GM18861 (cell line): ENCODE measurements around the gene KIF3A.

Experiments used
- ATAC-seq: cut with Tn5 transposase; IDR thresholded peaks from one replicate; pipeline ENCODE4 v1.9.1; 2021; ENCODE audit not compliant: unreplicated experiment

Gene KIF3A

DNA sequence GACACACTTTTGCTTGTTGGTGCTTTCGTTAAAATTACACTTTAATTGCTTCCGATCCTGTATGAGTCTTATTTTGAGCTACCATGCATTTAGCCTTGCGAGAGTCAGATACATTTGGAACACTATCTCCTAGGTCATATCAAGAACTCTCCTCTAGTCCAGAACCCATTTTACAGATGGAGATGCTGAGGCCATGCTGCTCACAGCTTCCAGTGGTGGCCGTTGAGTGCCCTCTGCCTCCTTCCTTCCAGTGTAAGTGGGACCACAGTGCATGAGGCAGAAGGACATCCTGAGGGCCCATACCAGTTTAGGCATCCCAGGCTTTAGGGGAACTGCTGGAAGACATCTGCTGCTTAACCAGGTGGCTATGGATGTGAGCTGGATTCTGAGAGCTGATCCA is 16.8 kb upstream of the KIF3A start:
- ATAC-seq: no peak

DNA sequence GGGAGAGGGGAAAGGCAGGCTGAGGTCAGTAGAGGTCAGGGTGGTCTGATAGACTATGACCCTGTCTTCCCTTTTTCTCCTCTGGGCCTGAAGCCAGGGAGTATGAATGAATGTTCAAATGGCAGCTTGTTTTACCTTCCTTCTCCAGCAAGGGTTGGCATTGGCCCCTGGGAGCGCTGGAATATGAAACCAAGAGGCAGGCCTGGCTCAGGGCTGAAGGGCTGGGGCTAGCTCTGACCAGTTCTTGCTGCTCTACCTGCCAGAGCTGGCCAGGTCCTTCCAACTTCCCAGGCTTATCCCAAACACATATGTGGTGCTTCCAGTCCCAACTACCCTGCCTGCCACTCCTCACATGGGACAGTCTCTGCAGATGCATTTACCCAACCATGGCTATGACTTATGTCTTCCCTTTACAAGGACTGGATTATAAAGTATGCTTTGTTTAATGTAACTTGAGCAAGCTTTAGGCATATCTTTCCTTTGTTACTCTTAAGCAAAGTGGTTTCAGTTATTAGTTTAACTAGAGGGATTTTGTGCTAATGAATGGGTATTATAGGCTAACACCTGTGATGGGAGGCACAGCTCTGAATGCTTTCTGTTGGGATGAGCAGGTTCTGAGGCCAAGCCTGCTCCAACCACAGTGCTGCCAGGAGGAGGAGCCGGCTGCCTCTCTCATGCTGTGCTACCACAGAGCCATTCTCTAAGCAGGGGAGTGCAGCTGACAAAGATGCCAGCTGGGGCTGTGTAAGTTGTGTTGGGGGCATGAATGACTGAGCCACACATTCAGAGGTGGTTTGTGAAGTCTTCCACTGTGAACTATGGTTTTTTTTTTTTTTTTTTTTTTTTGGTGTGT is 16.0 kb upstream of the KIF3A start:
- no peak for ATAC-seq

DNA sequence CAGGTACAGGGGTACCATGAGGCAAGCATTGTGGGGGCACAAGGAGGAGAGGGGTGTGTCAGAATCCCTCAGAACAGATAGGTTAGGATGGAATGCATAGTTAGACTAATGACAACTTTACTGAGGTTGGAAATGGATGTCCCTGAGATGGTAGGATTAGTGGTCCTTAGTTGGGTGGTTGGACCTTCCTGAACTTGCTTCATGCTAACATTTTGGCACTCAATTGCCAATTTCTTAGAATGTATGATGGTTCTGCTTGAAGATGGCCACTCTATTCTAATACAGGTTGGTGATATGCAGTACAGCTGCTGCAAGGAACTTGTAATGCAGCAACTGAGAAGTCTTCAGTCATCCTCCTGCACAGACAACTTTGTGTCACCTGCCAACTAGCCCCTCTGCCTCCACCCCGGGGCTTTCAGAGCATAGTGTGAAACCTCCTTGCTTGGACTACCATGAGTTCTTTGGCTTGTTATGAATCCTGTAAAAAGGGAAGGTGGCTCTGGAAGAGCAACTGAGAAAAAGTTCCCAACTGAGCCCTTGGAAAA is 15.3 kb upstream of the KIF3A start:
- ATAC-seq: no peak

DNA sequence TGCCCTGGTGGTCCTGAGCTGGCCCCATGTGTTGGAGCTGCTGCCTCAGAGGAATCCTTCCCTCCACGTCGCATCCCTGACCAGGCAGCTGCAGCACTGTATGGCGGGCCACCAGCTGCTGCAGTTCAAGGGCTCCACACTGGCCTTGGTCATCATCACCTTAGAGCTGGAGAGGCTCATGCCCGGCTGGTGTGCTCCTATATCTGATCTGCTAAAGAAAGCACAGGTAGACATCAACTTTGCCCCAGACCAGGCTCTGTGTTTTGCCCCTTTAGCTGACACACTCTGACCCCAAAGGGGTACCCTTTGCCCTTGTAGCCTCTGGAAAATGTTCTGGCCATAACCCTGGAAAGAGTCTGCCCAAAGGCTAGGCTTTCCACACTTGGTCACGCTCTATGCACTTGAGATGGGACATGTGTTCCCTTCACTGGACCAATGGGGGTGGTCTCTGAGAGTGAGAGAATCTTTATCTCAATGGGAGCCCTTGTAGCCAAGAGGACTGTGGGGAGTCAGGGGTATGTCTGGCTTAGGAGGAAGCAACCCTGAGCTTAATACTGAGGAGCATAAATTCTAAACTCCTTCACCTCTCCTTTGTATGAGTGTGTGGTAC is 14.7 kb upstream of the KIF3A start:
- no peak for ATAC-seq

DNA sequence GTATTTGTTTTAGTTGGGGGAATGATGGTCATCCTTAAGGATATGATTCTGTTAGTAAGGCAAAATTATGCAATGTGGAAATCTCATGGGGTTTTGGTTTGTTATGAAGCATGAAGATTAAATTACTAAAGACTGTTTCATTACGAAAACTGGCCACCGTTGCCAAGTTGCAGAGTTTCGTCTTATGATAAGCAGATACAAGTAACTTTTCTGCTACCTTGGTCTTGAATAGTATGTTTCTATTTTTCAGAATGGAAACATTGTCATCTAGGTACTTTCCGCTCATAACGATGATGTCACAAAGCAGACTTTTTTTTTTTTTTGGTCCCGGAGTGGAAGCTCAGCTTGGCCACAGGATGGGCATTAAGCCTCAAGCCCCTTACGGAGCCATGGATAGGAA is 14.1 kb upstream of the KIF3A start:
- ATAC-seq: peak; percentile 46

DNA sequence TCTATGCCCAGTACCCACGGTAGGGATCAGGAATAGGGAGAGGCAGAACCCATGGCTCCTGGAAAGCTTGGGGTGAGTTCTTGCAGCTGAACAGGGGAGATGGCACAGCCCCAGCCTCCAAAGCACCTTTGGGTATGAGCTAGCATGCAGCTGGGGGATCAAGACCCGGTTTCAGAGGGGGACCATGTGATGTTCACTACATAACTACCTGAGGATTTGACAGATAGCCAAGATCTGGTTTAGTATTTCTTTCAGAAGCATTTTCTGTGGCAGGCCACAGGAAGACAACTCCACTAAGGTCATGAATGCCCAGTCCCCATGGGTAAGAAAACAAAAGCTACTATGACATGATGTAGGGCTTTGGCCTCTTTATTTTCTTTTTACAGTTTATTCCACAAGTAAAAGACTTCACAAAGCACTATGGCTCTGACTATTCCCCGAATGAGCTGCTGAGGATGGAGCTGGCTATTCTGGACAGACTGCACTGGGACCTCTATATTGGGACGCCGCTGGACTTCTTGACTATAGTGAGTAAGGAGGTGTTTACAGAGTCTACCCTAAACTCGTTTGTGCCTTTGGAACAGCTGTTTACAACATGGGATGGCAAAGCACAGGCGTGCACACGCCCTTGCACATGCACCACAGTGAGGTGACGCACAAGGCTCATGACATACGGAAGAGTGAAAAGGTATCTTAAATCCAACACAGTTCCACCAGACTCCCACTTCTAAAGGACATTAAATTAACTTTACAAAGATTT is 13.3 kb upstream of the KIF3A start:
- peak; percentile 47 for ATAC-seq

DNA sequence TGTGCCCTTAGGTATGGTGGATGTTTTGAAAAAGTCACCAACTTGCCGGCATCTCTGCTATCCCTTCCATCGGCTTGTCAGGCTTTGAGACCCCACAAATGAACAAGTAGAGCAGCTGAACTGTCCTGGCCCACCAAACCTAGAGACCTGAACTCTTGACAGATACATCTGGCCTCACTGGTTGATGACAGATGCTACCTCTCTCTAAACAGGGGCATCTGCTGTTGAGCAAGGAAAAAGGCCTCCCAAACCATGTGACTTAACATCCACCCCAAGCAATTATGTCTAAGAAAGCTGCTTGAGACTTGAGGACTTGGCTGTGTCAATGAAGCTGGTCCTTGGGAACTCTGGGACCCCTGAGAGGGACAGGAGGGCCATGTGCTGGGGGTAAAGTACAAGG is 12.2 kb upstream of the KIF3A start:
- no peak for ATAC-seq

DNA sequence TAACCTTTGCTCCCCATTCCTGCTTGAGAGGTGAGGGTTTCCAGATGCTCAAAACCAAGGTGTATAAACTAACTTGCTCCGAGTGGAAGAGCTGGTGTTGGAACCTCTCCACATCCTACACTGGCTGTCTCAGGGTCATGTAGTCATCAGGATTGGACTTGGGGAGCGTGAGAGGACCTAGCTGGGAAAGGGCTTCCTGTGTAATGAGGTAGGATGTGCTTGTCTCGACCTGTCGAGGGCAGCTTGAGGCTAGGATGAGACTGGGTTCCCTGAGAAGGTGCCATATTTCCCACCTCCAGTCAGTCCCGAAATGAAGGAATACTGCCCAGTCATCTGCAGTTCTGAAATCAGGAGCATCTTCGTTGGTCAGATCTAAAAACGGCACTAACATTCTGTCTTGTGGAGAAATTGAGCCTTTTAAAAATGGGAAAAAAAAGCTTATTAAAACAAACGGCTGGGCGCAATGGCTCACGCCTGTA is 11.2 kb upstream of the KIF3A start:
- no peak for ATAC-seq

DNA sequence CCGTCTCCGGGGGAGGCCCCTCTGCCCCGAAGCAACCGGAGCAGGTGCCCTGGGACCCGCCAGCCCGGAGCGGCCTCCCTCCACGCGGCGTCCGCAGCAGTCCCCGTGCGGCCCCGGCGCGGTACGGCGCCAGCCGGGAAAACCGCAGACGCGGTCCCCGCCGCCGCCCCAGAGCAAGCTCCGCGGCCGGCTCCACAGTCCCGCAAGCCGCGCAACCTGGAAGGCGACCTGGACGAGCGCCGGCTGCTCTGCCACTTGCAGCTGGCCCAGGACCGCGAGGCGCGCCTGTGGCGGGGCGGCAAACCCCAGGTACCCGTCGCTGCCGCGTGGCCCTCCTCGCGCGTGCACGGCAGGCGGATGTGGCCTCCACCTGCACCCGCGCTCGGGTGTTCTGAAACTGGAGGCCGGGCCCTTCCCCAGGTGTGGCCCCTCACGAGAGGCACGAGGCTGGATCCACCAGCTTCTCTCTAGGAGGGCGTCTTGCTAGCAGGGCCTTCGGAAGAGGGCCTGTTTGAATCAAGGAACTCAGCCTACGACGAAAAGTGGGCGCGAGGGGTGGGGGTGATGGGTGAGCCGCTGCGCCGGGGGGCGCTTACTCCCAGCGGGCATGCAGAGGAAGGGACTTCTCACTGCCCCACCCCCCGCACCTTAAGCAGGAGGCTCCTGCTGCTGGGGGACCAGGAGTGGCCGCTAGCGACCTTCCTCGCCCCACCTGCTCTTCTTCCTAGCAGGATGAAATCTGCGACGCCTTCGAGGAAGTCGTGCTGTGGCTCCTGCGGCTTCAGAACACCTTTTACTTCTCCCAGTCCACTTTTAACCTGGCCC is 10.5 kb upstream of the KIF3A start:
- no peak for ATAC-seq

DNA sequence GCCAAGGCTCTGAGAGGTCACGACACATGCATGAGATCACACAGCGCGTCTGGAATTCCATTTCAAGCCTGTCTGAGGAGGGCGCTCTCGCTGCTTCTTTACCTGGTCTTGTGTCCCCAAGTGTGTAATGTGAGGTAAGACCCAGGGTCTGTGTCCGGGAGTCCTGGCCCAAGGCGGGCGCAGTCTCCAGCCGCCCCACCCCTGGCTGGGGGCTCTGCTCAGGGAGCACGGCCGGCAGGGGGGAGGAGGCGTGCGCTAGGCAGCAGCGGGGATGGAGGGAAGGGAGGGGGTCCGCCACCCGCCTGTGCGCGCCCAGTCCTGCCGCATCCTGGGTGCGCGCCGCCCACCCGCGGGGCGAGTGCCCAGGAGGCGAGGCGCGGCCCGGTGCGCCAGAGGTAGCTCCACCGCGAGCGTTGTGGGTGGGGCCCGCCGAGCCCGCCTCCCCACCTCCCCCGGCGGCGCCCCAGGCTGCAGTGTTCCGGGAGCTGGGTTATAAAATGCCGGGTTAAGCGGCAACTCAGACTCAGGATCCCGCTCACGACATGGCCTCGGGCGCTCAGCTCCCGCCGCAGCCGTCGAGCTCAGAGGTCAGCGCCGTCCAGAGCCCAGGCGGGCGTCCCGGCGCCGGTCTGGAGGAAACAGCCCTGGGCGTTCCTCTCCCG is 9.7 kb upstream of the KIF3A start, which contains the start of gene CCNI2:
Gene CCNI2 (plus strand): TSS at position 473 of the 662 bp plus-strand sequence. CDS start 70 bp downstream, at position 543.
- peak; percentile 28 for ATAC-seq

DNA sequence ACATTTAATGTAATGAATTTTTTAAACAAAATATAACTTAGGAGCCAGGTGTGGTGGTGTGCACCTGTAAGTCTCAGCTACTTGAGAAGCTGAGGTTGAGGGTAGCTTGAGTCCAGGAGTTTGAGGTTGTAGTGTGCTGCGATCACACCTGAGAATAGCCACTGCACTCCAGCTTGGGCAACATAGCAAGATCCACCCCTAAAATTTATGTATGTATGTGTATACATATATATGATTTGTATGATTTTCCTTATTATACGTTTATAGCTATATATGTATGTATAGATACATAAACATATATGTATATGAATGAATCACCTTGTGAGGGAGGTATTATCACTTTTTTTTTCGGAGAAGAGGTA is 9.2 kb upstream of the KIF3A start:
- ATAC-seq: no peak

DNA sequence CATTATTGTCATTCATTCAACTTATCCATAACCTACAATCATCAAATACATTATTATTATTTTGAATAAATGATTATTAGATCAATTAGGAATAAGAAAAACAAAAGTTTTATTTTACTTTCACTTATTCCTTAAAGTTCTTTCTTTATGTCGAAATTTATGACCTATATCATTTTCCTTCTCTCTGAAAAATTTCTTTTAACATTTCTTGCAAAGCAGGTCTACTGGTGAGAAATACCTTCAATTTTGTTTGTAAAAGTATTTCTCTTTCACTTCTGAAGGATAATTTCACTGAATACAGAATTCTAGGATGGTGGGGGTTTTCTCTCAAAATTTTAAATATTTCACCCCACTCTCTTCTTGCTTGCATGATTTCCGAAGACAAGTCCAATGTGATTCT is 7.3 kb upstream of the KIF3A start:
- no peak for ATAC-seq

DNA sequence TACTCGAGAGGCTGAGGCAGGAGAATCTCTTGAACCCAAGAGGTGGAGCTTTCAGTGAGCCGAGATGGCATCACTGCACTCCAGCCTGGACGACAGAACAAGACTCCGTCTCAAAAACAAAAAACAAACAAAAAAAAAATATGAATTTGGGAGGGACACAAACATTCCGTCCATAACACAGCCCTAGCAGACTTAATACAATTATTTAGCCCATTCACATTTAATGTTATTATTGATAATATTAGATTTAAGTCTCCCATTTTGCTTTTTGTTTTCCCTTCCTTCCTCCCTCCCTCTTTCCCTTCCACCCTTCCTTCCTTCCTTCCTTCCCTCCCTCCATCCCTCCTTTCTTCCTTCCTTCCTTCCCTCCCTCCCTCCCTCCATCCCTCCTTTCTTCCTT is 5.3 kb upstream of the KIF3A start:
- no peak for ATAC-seq

DNA sequence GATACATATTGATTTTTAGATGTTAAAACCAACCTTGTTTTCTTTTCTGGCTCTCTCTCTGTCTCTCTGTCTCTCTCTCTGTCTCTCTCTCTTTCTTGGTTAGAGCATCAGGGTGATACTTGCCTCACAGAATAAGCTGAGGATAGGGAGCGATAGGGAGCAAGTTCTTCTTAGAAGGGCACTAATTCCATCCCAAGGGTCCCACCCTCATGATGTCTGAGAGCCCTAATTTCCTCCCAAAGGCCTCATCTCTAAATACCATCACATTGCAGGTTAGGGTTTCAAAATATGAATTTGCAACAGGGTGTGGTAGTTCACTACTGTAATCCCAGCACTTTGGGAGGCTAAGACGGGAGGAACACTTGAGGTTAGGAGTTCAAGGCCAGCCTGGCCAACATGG is 4.8 kb upstream of the KIF3A start:
- no peak for ATAC-seq

DNA sequence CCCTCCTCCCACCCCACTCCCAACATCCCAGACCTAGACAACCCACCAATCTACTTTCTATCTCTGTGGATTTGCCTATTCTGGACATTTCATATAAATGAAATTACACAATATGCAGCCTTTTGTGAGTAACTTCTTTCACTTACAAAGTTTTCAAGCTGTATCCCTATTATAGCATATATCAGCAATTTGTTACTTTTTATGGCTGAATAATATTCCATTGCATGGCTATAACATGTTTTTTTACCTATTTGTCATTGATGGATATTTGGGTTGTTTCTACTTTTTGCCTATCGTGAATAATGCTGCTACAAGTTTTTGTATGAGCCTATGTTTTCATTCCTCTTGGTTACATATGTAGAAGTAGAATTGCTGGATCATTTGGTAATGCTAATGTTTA is 1.9 kb upstream of the KIF3A start:
- no peak for ATAC-seq

DNA sequence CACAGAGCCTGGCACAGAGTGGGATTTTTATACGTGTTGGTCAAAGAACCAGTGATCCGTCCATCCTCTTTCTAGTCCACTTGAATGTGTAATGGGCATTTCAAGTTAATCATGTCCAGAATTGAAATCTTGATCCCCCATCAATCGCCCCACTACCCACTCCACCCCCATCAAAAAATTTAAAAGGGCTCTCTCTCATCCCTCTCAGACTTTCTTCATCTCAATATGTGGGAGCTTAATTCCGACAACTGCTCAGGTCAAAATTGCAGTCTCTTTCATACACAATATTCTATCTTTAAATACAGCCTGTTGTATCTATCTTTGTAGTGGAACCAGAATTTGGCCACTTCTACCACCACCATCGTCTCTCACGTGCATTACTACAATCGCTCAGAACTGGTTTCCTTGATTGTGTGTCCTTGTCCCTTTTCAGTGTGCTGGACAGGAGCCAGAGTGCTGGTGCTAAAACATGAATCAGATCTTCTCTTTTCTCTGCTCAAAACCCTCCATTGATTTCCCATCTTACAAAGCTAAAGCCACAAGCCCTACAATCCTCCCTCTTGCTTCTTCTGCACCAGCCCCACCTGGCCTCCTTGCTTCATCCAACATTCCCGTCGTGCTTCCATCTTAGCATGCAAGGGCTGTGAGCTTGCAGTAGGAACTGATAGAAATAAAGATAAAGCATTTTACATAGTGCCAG is 786 bp upstream of the KIF3A start:
- no peak for ATAC-seq

DNA sequence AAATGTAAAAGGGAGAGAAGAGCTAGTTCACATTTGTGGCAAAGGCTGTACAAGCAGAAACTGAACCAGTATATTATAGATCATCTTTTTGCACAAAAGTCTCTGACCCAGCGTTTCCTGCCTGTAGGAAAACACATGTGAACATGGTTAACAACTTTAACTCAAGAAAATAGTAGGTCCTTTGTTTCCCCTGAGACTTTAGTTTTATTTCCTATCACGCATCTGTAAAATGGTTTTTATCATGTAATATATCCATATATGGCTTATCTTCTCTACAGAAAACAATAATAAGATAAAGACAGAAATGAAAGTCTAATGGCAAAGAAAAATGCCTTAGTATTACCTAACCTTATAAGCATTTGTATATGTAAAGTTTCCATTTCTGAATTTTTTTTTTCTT is 2.7 kb downstream of the KIF3A start:
- ATAC-seq: no peak

DNA sequence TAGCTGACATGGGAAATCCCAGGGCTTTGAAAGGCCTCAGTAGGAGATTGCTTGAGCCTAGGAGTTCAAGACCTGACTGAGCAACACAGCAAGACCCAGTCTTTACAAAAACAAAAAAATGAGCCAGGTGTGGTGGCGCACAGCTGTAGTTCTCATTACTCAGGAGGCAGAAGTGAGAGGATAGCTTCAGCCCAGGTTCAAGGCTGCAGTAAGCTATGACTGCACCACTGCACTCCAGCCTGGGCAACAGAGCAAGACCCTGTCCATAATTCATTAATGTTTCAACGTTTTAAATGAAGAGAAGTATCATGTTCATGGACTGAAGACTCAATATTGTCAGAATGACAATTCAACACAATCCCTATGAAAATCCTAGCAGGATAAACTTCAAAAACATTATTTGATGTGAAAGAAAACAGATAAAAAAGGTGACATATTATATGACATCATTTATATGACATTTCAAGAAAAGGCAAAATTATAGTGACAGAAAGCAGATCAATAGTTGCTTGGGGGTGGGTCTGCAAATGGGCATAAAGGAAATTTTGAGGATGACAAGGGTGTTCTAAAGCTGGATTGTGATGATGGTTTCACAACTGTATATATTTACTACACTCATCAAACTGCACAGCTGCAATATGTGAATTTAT is 3.7 kb downstream of the KIF3A start:
- ATAC-seq: no peak

DNA sequence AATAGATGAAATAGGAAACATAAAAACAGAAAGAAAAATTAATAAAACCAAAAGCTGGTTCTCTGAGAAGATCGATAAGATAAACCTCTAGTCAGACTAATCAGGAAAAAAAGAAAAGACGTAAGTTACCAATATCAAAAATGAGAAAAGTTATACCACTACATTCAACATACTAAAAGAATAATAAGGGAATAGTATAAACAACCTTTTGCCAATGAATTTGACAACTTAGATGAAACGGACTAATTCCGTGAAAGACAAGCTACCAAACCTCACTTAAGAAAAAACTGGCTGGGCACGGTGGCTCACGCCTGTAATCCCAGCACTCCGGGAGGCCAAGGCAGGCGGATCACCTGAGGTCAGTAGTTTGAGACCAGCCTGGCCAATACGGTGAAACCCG is 7.5 kb downstream of the KIF3A start:
- no peak for ATAC-seq
